Activated naive CD4-positive, alpha-beta T cell treated with Interleukin-2 at 50 U/mL for 16 hours (primary cell): ENCODE measurements around the gene TSGA10.
"Not testable (repeated sequence)": the region's sequence is repeated elsewhere in the genome, so short reads cannot be mapped to it uniquely, and the experiment has no call there.

ENCODE experiments used
- DNase-seq: peaks from one replicate; pipeline ENCODE4 v3.0.0-alpha.2; 2020

TSGA10 gene, protein sequence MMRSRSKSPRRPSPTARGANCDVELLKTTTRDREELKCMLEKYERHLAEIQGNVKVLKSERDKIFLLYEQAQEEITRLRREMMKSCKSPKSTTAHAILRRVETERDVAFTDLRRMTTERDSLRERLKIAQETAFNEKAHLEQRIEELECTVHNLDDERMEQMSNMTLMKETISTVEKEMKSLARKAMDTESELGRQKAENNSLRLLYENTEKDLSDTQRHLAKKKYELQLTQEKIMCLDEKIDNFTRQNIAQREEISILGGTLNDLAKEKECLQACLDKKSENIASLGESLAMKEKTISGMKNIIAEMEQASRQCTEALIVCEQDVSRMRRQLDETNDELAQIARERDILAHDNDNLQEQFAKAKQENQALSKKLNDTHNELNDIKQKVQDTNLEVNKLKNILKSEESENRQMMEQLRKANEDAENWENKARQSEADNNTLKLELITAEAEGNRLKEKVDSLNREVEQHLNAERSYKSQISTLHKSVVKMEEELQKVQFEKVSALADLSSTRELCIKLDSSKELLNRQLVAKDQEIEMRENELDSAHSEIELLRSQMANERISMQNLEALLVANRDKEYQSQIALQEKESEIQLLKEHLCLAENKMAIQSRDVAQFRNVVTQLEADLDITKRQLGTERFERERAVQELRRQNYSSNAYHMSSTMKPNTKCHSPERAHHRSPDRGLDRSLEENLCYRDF

DNA sequence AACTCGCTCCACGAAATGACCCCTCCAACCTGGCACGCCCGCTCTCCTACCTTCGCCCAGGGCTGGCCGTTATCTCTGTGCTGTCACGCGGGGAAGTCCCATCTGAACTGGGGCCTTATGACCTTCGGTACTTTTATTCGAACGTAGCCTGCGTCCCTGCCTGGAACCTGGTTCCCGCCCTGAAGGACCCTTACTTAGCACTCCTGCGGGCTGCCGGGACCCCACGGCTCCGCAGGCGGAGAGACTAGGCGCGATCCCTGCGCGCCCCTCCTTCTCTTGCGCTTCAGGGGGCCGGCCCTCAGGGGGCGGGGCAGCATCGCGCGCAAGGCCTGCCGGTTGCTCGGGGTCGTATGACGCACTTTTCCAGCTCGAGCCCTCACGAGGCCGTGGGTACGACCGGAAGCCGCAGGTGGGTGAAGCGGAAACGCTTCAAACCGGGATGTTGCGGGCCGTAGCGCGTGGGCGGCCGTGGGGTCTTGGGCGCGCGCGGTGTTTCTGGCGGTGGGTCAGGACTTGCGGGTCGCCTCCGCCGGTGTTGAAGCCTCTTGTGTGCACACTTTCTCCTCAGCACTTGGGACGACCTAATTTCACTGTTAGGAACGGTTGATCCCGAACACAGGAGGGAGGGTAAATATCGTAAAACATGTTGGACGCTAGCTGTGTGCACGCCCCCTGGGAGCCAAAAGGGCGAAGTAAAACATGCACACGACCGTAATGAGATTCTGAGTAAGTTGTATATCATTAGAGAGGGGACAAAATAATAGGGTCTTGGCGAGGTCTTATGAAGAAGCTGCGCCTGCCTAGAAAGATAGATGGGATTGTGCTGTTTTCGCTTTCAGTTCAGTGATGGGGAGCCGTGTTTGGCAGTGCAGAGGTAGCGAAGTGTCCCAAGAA, at the start of gene TSGA10, which contains the start of gene LIPT1:
TSS of gene TSGA10 (minus strand) at position 300 of the 894 bp plus-strand sequence. CDS start 45,503 bp downstream, outside the sequence.
TSS of gene LIPT1 (plus strand) at position 325 of the 894 bp plus-strand sequence. CDS start 6,991 bp downstream, outside the sequence.
- DNase-seq: peak; percentile 94

DNA sequence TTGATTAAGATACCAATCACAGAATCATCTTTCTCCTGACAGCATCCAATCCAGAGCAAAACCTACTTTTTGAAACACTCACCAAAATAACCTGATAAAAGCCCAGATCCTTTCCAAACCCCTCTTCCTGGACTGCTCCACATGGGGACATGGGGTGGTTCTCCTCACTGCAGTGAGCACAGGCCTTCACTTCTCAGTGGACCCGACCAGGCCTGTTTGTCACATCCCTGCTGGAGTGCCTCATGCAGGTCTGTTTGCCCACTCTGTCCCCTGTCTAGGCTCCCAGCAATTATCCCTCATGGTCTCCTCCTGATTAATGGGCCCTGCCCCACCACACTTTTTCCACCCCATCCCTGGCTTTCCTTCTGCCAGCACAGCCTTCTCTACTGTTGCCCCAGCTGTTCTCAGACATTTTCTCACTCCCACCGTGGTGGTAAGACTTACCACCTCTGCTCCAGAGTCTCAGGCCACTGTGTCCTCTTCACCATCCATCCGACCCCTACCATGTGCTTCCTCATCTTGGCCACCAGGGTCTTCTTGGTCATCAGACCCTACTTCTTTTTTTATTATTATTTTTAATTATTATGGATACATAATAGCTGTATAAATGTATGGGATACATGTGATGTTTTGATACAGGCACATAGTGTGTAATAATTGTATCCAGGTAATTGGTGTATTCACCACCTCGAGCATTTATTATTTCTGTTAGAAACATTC, 47.4 kb upstream of the TSGA10 start:
- no peak for DNase-seq

DNA sequence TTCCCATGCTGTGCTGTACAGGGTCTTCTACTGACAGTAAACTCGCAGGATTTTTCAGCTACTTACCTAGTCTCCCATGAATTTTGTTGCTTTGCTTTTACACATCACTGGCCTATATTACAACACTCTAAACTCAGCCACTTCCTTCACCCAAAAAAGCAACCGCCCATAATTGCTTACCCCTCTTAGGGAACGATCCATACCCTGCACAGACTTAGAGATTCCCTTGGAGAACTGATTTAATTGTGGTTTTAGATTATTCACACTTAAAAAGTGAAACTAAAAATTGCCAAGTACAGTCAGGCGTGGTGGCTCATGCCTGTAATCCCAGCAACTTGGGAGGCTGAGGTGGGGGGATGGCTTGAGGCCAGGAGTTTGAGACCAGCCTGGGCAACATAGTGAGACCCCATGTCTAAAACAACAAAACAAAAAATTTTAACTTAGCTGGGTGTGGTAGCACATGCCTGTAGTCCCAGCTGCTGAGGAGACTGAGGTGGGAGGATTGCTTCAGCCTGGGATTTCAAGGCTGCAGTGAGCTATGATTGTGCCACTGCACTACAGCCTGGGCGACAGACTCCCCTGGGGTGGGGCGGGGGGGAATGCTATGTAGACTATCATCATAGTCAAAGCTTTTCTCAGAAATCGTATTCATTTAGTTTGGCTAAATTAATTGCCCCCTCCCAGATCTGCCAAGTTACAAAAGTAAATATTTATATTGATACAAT, 45.5 kb upstream of the TSGA10 start:
- DNase-seq: no peak

DNA sequence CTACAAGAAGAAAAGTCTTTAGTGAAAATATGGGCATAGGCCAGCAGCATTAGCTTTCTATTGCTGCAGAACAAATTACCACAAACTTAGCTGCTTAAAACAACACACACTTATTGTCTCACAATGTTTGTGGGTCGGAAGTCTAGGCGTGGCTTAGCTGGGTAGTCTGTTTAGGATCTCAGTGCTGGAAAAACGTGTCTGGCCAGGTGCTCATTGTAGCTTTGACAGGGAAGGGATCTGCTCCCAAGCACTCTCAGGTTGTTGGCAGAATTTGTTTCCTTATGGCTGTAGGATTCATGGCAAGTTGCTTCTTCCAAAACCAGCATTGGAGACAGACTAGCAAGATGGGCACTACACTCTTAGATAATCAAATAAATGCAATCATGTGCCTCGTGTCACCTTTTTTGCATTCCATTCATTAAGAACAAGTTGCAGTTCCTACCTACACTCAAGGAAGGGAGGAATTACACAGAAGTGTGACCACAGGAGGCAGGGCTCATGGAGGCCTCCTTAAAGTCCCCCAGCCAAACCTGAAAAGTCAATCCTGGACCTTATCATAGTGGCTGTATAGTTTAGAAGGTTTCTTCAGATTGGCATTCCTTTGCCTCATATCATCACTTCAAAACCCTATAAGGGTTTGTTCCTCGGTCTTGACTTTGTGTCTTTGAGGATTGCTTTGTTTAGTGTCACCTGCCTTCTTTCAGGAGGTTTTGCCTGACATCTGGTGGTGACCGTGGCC, 43.5 kb upstream of the TSGA10 start:
- DNase-seq: no peak

DNA sequence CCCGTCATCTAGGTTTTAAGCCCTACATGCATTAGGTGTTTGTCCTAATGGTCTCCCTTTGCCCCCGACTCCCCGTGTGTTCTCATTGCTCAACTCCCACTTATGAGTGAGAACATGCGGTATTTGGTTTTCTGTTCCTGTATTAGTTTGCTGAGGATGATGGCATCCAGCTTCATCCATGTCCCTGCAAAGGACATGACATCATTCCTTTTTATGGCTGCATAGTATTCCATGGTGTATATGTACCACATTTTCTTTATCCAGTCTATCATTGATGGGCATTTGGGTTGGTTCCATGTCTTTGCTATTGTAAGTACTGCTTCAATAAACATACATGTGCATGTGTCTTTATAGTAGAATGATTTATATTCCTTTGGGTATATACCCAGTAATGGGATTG, 37.6 kb upstream of the TSGA10 start:
- not testable (repeated sequence) for DNase-seq

DNA sequence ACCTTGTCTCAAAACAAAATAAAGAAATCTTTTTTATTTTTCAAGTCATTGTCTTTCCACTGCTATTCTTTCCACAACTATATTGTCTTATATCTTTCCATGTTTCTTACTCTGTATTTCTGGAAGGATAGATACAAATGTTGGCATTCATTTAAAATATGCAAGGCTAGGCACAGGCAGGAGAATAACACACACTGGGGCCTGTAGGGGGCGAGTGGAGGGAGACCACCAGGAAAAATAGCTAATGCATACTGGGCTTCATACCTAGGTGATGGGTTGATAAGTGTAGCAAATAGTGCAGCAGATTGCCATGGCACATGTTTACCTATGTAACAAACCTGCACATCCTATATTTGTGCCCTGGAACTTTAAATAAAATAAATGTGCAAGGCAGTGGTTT, 35.8 kb upstream of the TSGA10 start:
- DNase-seq: no peak

DNA sequence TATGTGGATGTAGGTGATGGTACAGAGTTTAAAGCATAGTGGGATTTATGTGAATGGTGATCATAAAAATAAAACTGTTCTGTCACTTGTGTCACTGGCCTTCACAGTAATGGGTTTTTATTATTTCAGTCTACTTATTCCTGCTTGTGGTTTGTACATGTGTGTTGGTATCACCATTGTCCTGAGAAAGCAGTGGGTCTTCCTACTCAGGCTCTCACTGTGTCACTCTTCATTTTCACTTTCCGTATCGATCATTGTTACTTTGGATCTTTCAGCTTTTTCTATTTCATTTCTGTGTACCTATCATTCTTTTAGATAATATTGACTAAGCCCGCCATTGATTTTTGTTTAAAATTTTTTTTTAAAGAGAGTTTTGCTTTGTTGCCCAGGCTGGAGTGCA, 33.6 kb upstream of the TSGA10 start:
- no peak for DNase-seq

DNA sequence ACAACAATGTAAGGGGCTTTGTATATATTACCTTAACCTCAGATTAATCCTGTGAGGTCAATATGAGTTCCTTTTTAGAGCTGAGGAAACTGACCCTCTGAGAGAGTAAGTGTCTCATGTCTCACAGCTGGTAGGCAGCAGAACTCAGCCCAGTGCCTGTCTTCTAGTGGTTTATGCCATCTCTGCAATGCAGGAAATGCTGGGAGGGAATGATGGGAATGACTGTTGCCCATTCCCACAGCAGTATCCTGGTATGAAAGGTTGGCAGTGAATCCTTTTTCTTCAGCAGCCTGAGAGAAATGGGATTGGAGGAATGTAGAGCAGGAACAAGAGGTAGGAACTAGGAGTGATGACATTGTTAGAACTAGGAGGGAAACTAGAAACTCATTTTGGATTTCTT, 32.3 kb upstream of the TSGA10 start:
- DNase-seq: no peak

DNA sequence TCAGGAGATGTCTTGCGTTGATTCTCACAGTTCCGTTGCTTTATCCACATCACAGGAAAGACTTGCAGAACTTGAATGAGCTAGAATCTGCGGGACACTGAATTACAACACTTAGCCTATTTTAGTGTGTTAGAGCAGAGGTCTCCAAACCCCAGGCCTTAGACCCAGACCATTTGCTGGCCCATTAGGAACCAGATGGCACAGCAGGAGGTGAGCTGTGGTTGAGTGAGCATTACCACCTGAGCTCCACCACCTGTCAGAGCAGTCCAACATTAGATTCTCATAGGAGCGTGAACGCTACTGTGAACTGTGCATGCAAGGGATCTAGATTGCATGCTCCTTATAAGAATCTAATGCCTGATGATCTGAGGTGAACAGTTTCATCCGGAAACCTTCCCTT, 30.1 kb upstream of the TSGA10 start:
- DNase-seq: no peak

DNA sequence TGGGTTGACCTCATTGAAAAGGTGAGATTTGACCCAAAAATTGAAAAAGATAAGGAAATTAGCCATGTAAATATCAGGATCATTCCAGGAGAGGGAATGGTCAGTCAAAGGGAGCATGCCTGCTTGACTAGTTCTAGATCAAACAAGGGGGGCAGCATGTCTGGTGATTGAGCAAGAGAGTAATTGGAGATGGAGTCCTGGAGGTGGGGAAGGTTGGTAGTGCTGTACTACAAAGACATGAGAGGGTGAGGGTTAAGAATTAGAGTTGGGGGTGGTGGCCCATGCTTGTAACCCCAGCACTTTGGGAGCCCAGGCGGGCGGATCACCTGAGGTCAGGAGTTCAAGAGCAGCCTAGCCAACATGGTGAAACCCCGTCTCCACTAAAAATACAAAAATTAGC, 28.3 kb upstream of the TSGA10 start:
- DNase-seq: no peak

DNA sequence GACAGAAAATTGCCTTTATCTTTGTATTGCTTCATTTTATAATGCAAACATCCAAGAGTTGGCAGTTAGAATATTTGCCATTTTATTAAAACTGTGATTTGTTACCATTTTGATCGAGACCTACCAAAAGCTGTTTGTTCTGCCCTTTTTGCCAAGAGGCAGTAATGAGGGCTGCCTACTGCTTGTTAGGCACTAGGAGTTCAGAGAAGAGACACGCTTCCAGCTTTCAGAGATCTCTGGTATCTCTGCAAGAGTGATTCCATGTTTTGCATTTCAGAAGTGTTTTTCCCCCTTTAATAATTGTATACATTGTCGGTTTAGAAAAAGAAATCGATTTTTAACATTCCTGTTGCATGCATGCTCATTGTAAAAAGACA, 26.9 kb upstream of the TSGA10 start:
- DNase-seq: no peak

DNA sequence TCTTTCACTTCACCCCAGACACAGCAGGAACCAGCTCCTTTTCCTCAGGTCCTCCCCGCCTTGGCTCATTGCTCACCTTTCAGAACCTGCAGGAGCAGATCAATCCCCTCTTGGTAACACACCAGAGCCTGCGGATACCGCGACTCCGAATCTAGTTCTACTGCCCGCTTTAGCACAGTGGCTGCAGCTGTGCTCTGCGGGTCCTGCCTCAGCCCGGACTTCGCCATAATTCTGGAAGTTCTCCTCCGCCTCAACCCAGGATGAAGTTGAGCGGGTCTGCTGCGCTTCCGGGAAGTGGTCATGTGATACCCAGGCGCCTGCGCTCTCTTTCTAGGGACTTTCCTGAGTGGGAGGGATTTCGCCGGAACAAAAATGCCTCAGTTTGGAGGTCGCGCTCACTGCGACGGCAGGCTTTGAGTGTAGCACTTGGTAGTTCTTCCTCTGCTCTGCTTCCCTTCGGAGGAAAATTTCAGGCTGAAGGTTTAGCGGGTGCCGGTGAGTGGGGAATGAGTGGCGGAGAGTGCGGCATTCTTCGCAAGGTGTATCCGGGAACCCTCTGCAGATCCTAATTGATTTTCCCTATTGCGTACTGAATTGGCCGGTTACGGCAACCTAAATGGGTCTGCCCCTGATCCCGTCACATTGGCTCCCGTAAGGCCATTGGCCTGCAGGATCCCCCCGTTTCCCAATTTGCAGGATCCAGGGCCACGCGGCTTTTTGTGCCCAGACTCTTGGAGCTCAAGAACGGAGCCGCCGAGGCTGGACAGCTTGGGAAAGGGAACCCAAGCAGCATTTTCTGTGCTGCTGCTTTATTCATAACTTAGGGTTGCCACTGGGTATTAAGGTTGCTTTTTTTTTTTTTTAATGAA, 26.2 kb upstream of the TSGA10 start, which contains the start of the genes MITD1 and MRPL30:
TSS of gene MITD1 (minus strand) at position 304 of the 869 bp plus-strand sequence. CDS start at position 227, 77 bp downstream.
TSS of gene MRPL30 (plus strand) at position 430 of the 869 bp plus-strand sequence. CDS start 5,020 bp downstream, outside the sequence.
- peak; percentile 89 for DNase-seq

DNA sequence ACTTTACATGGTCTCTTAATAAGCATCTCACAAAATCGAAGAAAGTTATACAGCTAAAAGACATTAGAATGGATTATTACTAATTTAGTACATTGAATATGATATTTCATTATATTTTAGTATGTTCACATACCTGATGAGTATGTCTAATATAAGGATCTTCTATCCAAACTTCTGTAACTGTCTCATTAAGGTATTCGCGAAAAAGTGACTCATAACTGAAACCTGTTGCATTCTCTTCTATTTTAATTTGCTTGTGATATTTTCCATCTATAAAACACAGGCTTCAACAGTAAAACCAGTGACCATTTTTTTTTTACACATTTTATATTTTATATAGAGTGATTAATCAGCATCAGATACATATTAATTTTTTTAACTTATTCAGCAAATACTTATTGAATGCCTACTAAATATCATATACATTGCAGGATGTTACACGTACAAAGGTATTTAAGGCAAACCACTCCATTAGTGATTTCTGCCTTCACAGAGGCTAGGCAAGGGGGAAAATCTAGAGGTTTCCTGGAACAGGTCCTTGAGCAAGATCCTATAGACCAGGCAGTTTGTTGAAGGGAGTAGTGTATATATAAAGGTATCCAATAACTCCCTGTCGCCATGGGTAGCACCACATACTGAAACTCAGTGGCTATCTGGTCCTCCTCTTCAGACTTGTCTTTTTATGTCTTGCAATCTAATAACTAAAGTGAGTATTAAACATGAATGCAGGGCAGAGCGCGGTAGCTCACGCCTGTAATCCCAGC, 16.8 kb upstream of the TSGA10 start:
- no peak for DNase-seq

DNA sequence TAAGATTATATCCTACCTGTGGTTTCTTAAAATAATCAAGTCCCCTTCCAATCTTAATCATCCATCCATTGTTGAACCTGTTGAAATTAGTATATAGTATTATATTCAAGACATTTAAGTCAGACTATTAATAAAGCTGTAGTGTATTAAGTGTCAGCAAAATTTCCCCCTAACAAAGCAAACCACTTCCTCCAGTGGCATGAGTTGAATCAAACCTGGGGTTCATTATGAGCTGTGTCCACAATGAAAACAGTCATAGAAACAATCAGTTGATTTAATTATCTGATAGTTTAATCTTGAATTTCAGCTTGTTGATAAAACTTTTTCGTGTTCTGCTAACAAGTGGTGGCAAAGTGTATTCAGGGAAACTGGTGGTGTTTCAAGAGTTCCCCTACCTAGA, 14.8 kb upstream of the TSGA10 start:
- no peak for DNase-seq

DNA sequence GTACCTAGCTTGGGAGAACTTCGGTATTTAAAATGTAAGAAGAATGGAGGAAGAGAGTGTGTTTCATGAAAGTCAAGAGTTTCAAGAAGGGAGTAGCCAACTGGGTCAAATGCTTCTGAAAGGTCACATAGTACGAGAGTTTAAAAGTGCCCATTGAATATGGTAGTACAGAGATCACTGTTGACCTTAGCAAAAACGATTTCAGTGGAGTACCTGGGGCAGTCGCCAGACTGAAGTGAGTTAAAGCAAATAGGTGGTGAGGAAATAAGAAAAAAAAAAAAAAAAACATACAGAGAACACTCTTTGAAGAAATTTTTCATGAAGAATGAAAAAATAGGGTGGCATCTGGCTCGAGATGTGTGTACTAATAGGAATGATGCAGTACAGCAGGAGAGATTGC, 11.5 kb upstream of the TSGA10 start:
- DNase-seq: no peak

DNA sequence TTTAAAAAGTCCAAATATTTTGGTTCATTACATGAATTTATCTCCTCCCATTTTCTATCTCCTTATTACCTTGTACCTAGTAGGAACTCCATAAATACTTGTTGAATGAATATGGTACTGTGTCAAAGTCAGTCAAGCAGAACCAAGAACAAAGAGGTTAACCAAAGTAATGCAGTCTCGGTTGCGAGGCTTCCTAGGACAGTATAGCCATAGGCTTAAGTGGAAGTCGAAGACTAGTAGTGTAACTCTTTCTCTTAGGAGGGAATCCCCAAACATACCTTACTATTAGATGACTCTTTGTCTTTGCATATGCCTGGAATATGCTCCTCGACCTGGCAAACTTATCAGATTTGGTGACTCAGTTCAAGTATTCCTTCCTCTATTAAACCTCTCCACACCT, 4.9 kb upstream of the TSGA10 start:
- DNase-seq: no peak

DNA sequence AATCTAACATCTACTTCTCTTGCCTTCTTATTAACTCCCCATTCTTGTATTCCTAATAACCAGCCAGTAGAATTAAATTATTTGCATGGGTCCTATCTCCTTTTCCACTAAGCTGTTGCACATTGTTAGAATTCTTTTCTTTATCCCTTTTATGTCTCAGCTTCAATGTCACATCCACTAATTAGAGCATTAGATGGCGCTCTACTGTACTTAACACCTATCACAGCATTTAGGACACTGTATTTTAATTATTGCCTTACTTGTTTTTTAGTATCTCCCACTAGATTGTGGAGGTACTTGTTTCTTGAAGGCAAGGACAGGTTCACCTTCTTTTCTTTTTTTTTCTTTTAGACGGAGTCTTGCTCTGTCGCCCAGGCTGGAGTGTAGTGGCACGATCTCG, 3.9 kb upstream of the TSGA10 start:
- DNase-seq: no peak

DNA sequence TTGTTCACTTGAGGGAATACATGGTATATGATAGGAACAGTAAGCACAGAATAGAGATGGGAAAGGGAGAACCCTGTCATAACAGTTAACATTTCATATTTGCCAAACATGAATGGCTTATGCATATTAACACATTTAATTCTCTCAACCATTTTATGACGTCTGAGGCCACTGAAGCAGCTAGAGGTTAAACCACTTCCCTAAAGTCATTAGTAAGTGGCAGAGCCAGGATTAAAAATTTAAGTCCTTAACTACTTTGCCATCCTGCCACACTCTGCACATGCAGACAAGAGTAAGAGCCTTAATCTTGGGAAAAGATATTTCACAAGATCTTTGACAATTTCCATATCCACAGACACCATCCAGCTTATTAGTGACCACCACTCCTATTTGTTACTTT, 2.1 kb upstream of the TSGA10 start:
- no peak for DNase-seq
